ENCODE results near the gene LAMC2. TPM values are rescaled to one million over a fixed set of nuclear protein-coding genes. Genes with fewer than 3 reads are reported as not detected.

Gene LAMC2
- total RNA-seq (2016; rRNA removed; fragmentation: Illumina TruSeq; extraction: Trizol), result not detected in 2 replicates
- not detected in 2 replicates for total RNA-seq (2016; cell fraction: cytosol; rRNA removed; fragmentation: Illumina TruSeq; extraction: Trizol; ENCODE audit: low read depth)
- not detected in 2 replicates for total RNA-seq (2016; cell fraction: insoluble cytoplasmic fraction; rRNA removed; fragmentation: Illumina TruSeq; extraction: Trizol)
- not detected in 2 replicates for total RNA-seq (2016; cell fraction: membrane; rRNA removed; fragmentation: Illumina TruSeq; extraction: Trizol)
- not detected in 2 replicates for total RNA-seq (2016; cell fraction: nucleus; rRNA removed; fragmentation: Illumina TruSeq; extraction: Trizol)
- 0.01 and 0.03 TPM in 2 replicates for polyA plus RNA-seq (2011; rRNA removed)
- 0.01 TPM in 1 of 2 replicates, not detected in the other for polyA plus RNA-seq (2011; cell fraction: cytosol; rRNA removed)
- polyA plus RNA-seq (2011; cell fraction: nucleus; rRNA removed), result 0.05 TPM in 1 of 2 replicates, not detected in the other
- polyA plus RNA-seq (2012), result not detected in 2 replicates
- not detected in 2 replicates for polyA plus RNA-seq (2016; cell fraction: cytosol; fragmentation: Illumina TruSeq; extraction: Trizol; ENCODE audit: low read depth)
- not detected in 2 replicates for polyA plus RNA-seq (2016; cell fraction: insoluble cytoplasmic fraction; fragmentation: Illumina TruSeq; extraction: Trizol; ENCODE audit: low read depth)
- not detected in 2 replicates for polyA plus RNA-seq (2016; cell fraction: membrane; fragmentation: Illumina TruSeq; extraction: Trizol; ENCODE audit: low read depth)
- polyA plus RNA-seq (2016; cell fraction: nucleus; fragmentation: Illumina TruSeq; extraction: Trizol; ENCODE audit: insufficient read depth, low read depth), result not detected in 2 replicates
- 0.04 and 1.2 TPM in 2 replicates for polyA minus RNA-seq (2011; rRNA and poly(A)+ RNA removed; ENCODE audit: low replicate concordance)
- polyA minus RNA-seq (2011; cell fraction: cytosol; rRNA and poly(A)+ RNA removed), result not detected in 2 replicates
- polyA minus RNA-seq (2011; cell fraction: nucleus; rRNA and poly(A)+ RNA removed), result 0.13 TPM in 1 of 2 replicates, not detected in the other
- percentile 4 among the genes with signal in this experiment for Bru-seq, nascent RNA
- percentile 7 among the genes with signal in this experiment for BruChase-seq, experiment 1, labeled RNA remaining after a 6-hour chase
- percentile 10 among the genes with signal in this experiment for BruChase-seq, experiment 2, labeled RNA remaining after a 2-hour chase
- long read RNA-seq, experiment 1, result 0 reads
- long read RNA-seq, experiment 2, result 0 reads

GRCh38 chr1:183185941-183186490 is at the start of gene LAMC2:
LAMC2 (plus strand) TSS chr1:183186264; CDS start chr1:183186353, 89 bp downstream.
- Histone ChIP-seq H3K4me2 (ENCODE audit: low read depth, low read length) (no peak within 1 kb of the TSS), H3K36me3 (replicated peaks in 1 of 2; ENCODE audit: control insufficient read depth in 1 of 2, insufficient read depth in 2 of 2, low read length in 2 of 2) (no peaks in the 10 kb centered on the region), H3K9me3 (ENCODE audit: low read length) (no peaks in the 10 kb centered on the region), H3K9ac (ENCODE audit: insufficient read depth, low read depth, low read length) (no peak within 1 kb of the TSS), H3K27me3 (ENCODE audit: control insufficient read depth in 1 of 2, insufficient read depth in 2 of 2, low read length in 2 of 2) (no peaks in the 10 kb centered on the region; a peak in 1 of 5 replicates), H4K20me1 (ENCODE audit: insufficient read depth, low read length) (no peaks in the 10 kb centered on the region), H3K79me2 (ENCODE audit: insufficient read depth, low read length) (no peaks in the 10 kb centered on the region), H2AFZ (ENCODE audit: low read length) (no peak within 1 kb of the TSS), H3K4me3 (replicated peaks in 1 of 3; ENCODE audit: insufficient read depth in 1 of 3, low read depth in 2 of 3, low read length in 3 of 3) (no peak within 1 kb of the TSS), H3K4me1 (ENCODE audit: insufficient read depth, low read length) (no peaks in the 10 kb centered on the region), H3K27ac (ENCODE audit: extremely low read length, insufficient read depth, low read length) (no peak within 1 kb of the TSS)
- DNase-seq (ENCODE audit: low spot score), result no peak
- ChIA-PET POLR2A (no interaction called here), CTCF (ENCODE audit: low intra/inter-chr PET ratio, low total read pairs) (no interaction called here)
- ATAC-seq, result no peak
- no TSS peak for BruUV-seq (replicated peaks)
- FAIRE-seq, result no peak
- intact Hi-C loops (cut with micrococcal nuclease; ENCODE audit: unreplicated experiment), result no loop called here
- in situ Hi-C loops (cut with HindIII; ENCODE audit: extremely low pct_ligation_motif_present, low pct_unique_long_range_greater_than_20kb), result no loop called here
- 78% methylated on average over 9 of the region's 30 CpGs for WGBS (ENCODE audit: low lambda C conversion rate)
- TF ChIP-seq CREM (IDR thresholded peaks at IDR 0.05), result no peak
- no peak for TF ChIP-seq CREM (CRISPR knock-in tag; IDR thresholded peaks at IDR 0.05)
- TF ChIP-seq SMARCE1 (IDR thresholded peaks at IDR 0.05; ENCODE audit: borderline replicate concordance), result no peak
- no peak for TF ChIP-seq ETS1 (CRISPR knock-in tag; IDR thresholded peaks at IDR 0.05)
- no peak for TF ChIP-seq ZSCAN29 (CRISPR knock-in tag; conservative IDR thresholded peaks at IDR 0.05)
- TF ChIP-seq DRAP1 (CRISPR knock-in tag; IDR thresholded peaks at IDR 0.05), result no peak
- TF ChIP-seq TFE3 (CRISPR knock-in tag; IDR thresholded peaks at IDR 0.05), result no peak
- no peak for TF ChIP-seq PAF1 (CRISPR knock-in tag; IDR thresholded peaks at IDR 0.05)
- TF ChIP-seq PRDM10 (CRISPR knock-in tag; IDR thresholded peaks at IDR 0.05; ENCODE audit: low read depth), result no peak
